SK-N-SH (cell line): ENCODE measurements around the gene PRKN. TPM values are rescaled to one million over a fixed set of nuclear protein-coding genes. Genes with fewer than 3 reads are reported as not detected.

ENCODE experiments used
- CTCF ChIA-PET: fragments of 300-600, 350-600 bp; formaldehyde crosslinking; extraction: SDS; loops from one replicate; lab custom pipeline; 2021; lab: Yijun Ruan, JAX
- POLR2A ChIA-PET: fragments of 350-600 bp; sonication (Branson Sonifier 250); formaldehyde crosslinking; extraction: SDS; loops from one replicate; lab custom pipeline; 2020; ENCODE audit warnings: antibody characterized with exemption, inconsistent platforms; lab: Yijun Ruan, JAX
- DNase-seq: peaks from one replicate; pipeline ENCODE4 v3.0.0; 2012
- H2AFZ ChIP-seq: fragments of 200-600 bp; sonication (generic); 2 replicates; pipeline ENCODE4 v1.8.1; 2016; ENCODE audit warnings: antibody characterized with exemption, mild to moderate bottlenecking, low read depth
- H3F3A ChIP-seq: fragments of 200-600 bp; sonication (generic); replicated peaks from 2 replicates; pipeline ENCODE3; 2016; ENCODE audit warnings: antibody characterized with exemption, mild to moderate bottlenecking; ENCODE audit not compliant: insufficient read depth
- H3K27ac ChIP-seq, 2 experiments: fragments of 200-500 bp in 1 of 2; fragments of 200-600 bp in 1 of 2; sonication (Bioruptor generic) in 1 of 2; sonication (generic), shearing (Covaris generic) in 1 of 2; 2 replicates each; pipeline versions ENCODE4 v1.5.1 to v1.6.1; 2014 to 2016; ENCODE audit warnings: low read depth in 2 of 2, inconsistent platforms in 1 of 2, low read length in 1 of 2, mild to moderate bottlenecking in 1 of 2, mixed read lengths in 1 of 2
- H3K27me3 ChIP-seq: fragments of 200-600 bp; sonication (generic), shearing (Covaris generic); 2 replicates; pipeline ENCODE4 v1.6.1; 2016; ENCODE audit warnings: mixed run types; ENCODE audit not compliant: insufficient read depth
- H3K36me3 ChIP-seq, 2 experiments: fragments of 200-500 bp in 1 of 2; fragments of 200-600 bp in 1 of 2; sonication (Bioruptor generic) in 1 of 2; sonication (generic) in 1 of 2; replicated peaks in 1 of 2; 2 replicates each; pipeline versions ENCODE3 to v1.5.1; 2014 to 2016; ENCODE audit warnings: low read length in 1 of 2, mild to moderate bottlenecking in 1 of 2; ENCODE audit not compliant: insufficient read depth in 2 of 2, control insufficient read depth in 1 of 2
- H3K4me1 ChIP-seq, 2 experiments: fragments of 200-500 bp in 1 of 2; fragments of 200-600 bp in 1 of 2; sonication (Bioruptor generic) in 1 of 2; sonication (generic), shearing (Covaris generic) in 1 of 2; 2 replicates each; pipeline versions ENCODE4 v1.5.1 to v1.6.1; 2014 to 2016; ENCODE audit warnings: low read depth in 1 of 2, low read length in 1 of 2, mixed run types in 1 of 2; ENCODE audit not compliant: insufficient read depth in 2 of 2, control insufficient read depth in 1 of 2
- H3K4me2 ChIP-seq: fragments of 200-600 bp; sonication (generic), shearing (Covaris generic); 2 replicates; pipeline ENCODE4 v1.6.1; 2017; ENCODE audit warnings: mixed run types
- H3K4me3 ChIP-seq, 2 experiments: fragments of 200-500 bp in 1 of 2; fragments of 200-600 bp in 1 of 2; sonication (Bioruptor generic) in 1 of 2; sonication (generic), shearing (Covaris generic) in 1 of 2; 2 replicates each; pipeline versions ENCODE4 v1.5.1 to v1.8.1; 2014 to 2016; ENCODE audit warnings: low read depth in 2 of 2, inconsistent platforms in 1 of 2, low read length in 1 of 2, mild to moderate bottlenecking in 1 of 2, mixed read lengths in 1 of 2, moderate library complexity in 1 of 2
- H3K79me2 ChIP-seq: fragments of 200-600 bp; sonication (generic); 2 replicates; pipeline ENCODE4 v1.8.1; 2017; ENCODE audit warnings: mild to moderate bottlenecking; ENCODE audit not compliant: insufficient read depth
- H3K9ac ChIP-seq: fragments of 200-600 bp; sonication (generic); 2 replicates; pipeline ENCODE4 v1.6.1; 2017; ENCODE audit warnings: mixed run types
- H3K9me2 ChIP-seq: fragments of 200-600 bp; sonication (generic); 2 replicates; pipeline ENCODE4 v1.6.1; 2017; ENCODE audit warnings: mixed run types
- H3K9me3 ChIP-seq: fragments of 200-600 bp; sonication (generic); 2 replicates; pipeline ENCODE4 v1.6.1; 2017; ENCODE audit warnings: mixed run types, mild to moderate bottlenecking, moderate library complexity
- H4K20me1 ChIP-seq: fragments of 200-600 bp; sonication (generic); 2 replicates; pipeline ENCODE4 v1.6.1; 2017; ENCODE audit warnings: mild to moderate bottlenecking, mixed run types; ENCODE audit not compliant: insufficient read depth
- EP300 ChIP-seq, 2 experiments: IDR thresholded peaks; 2 replicates each; pipeline versions ENCODE4 v1.4.0 to v1.6.1; 2012; ENCODE audit warnings: borderline replicate concordance in 1 of 2, low read depth in 1 of 2, low read length in 1 of 2
- FOXJ3 ChIP-seq: sonication (generic); formaldehyde crosslinking; IDR thresholded peaks from 2 replicates; pipeline ENCODE4 v1.5.1; 2020; ENCODE audit warnings: mild to moderate bottlenecking, missing genetic modification reagents
- GATA2 ChIP-seq: sonication (generic); formaldehyde crosslinking; IDR thresholded peaks from 2 replicates; pipeline ENCODE4 v1.5.0; 2020; ENCODE audit warnings: mild to moderate bottlenecking, missing genetic modification reagents
- POLR2AphosphoS5 ChIP-seq: IDR thresholded peaks from 2 replicates; pipeline ENCODE4 v1.6.1; 2012; ENCODE audit warnings: low read depth, low read length
- RCOR1 ChIP-seq: fragments of 150-350 bp; IDR thresholded peaks from 2 replicates; pipeline ENCODE4 v1.6.1; 2017; ENCODE audit warnings: antibody characterized with exemption, low read length
- RFX5 ChIP-seq: IDR thresholded peaks from 2 replicates; pipeline ENCODE4 v1.6.1; 2012; ENCODE audit warnings: mild to moderate bottlenecking, improper control_type of control experiment, low read length
- RXRA ChIP-seq: IDR thresholded peaks from 2 replicates; pipeline ENCODE4 v1.4.0; 2012; ENCODE audit warnings: low read depth, mild to moderate bottlenecking, borderline replicate concordance
- TAF1 ChIP-seq: IDR thresholded peaks from 2 replicates; pipeline ENCODE4 v1.6.1; 2012; ENCODE audit warnings: low read depth, mild to moderate bottlenecking, low read length, moderate library complexity, borderline replicate concordance
- USF2 ChIP-seq: fragments of 150-350 bp; IDR thresholded peaks from 2 replicates; pipeline ENCODE4 v1.6.1; 2017; ENCODE audit warnings: antibody characterized with exemption, low read length, low read depth, borderline replicate concordance
- ZBTB33 ChIP-seq: IDR thresholded peaks from 2 replicates; pipeline ENCODE4 v1.4.0; 2012; ENCODE audit warnings: low read depth, borderline replicate concordance
- WGBS: methylation state at CpG from one replicate; pipeline ENCODE4 v1.1.6; 2017; ENCODE audit warnings: low lambda C conversion rate; 5-methylcytosine and 5-hydroxymethylcytosine counted together
- polyA plus RNA-seq, 3 experiments: library from polyadenylated mRNA; depleted of rRNA; stranded (reverse); fragments of >200 nt; gene quantifications; 2 replicates each; pipeline ENCODE4 v1.2.3, GENCODE V29; 2012
- TF ChIP-seq, protein P1 (sequence below): IDR thresholded peaks from 2 replicates; pipeline ENCODE4 v1.4.0; 2012; ENCODE audit warnings: low read depth
- TF ChIP-seq, protein P2 (sequence below): IDR thresholded peaks from 2 replicates; pipeline ENCODE4; 2012

The PRKN gene
- polyA plus RNA-seq, 1 of the 3 experiments (the other 2 are of a cell fraction) = 0.76 TPM

GRCh38 chr6:162187168-162187935 is 540.2 kb downstream of the PRKN start:
- WGBS = 30% methylated on average over 4 of the region's 4 CpGs
- Histone ChIP-seq H3K9me3 (no peaks in the 10 kb centered on the region), H4K20me1 (no peaks in the 10 kb centered on the region), H3K27ac (no peak overlapping the region), H3K4me1 (no peaks in the 10 kb centered on the region), H2AFZ (no peak overlapping the region)
- no peak for DNase-seq
- POLR2A ChIA-PET = no interaction called here
- TF ChIP-seq FOXJ3 (no peak), USF2 (no peak), GATA2 (CRISPR knock-in tag) (no peak), RCOR1 (no peak), ZBTB33 (no peak)
- TF ChIP-seq, protein P1, sequence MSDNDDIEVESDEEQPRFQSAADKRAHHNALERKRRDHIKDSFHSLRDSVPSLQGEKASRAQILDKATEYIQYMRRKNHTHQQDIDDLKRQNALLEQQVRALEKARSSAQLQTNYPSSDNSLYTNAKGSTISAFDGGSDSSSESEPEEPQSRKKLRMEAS = no peak
- TF ChIP-seq, all 33 proteins: peak for 0
- Histone ChIP-seq H3K4me3 (no peak overlapping the region), H3K9me2 (no peaks in the 10 kb centered on the region), H3K27me3 (no peaks in the 10 kb centered on the region), H3K4me2 (no peak overlapping the region), H3F3A (no peaks in the 10 kb centered on the region), H3K79me2 (no peaks in the 10 kb centered on the region), H3K9ac (no peak overlapping the region), H3K36me3 (no peaks in the 10 kb centered on the region)
- CTCF ChIA-PET = interaction anchor here (0.6 to 1.4 kb wide), 2 partner anchors 15 to 20 kb away, joined by 3 read pairs; no protein-coding TSS in a partner anchor

- H4K20me1 ChIP-seq = no peaks in the 10 kb centered on the region
- POLR2A ChIA-PET = no interaction called here
- H3K4me3 ChIP-seq = no peak overlapping the region
- whole genome bisulfite sequencing = 66% methylated on average over 9 of the region's 9 CpGs
- H3K36me3 ChIP-seq = no peaks in the 10 kb centered on the region
- H3K27ac ChIP-seq = no peak overlapping the region
- no peaks in the 10 kb centered on the region for H3K79me2 ChIP-seq
- H3K9me3 ChIP-seq = no peaks in the 10 kb centered on the region
- no peaks in the 10 kb centered on the region for H3K27me3 ChIP-seq
- no peak overlapping the region for H3K9ac ChIP-seq
- H3F3A ChIP-seq = no peaks in the 10 kb centered on the region
- no peak overlapping the region for H2AFZ ChIP-seq
- DNase-seq = no peak
- no peaks in the 10 kb centered on the region for H3K9me2 ChIP-seq
- H3K4me1 ChIP-seq = no peaks in the 10 kb centered on the region
- no peak overlapping the region for H3K4me2 ChIP-seq
- CTCF ChIA-PET = no interaction called here
- TF ChIP-seq GATA2 (CRISPR knock-in tag) (no peak), RCOR1 (no peak), RXRA (no peak), USF2 (no peak), ZBTB33 (no peak), EP300 (IDR thresholded peaks at IDR 0.05; ENCODE audit: borderline replicate concordance in 1 of 2, low read depth in 1 of 2, low read length in 1 of 2) (no peak), POLR2AphosphoS5 (no peak), RFX5 (no peak), TAF1 (no peak)
- TF ChIP-seq, protein P2, sequence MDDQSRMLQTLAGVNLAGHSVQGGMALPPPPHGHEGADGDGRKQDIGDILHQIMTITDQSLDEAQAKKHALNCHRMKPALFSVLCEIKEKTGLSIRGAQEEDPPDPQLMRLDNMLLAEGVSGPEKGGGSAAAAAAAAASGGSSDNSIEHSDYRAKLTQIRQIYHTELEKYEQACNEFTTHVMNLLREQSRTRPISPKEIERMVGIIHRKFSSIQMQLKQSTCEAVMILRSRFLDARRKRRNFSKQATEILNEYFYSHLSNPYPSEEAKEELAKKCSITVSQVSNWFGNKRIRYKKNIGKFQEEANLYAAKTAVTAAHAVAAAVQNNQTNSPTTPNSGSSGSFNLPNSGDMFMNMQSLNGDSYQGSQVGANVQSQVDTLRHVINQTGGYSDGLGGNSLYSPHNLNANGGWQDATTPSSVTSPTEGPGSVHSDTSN = no peak
- TF ChIP-seq, protein P1 = no peak
Observed at GRCh38 chr6:162184465-162184864, 543.1 kb downstream of the PRKN start.
